Common myeloid progenitor, CD34-positive (primary cell): ENCODE results near the gene FEM1B.
"Not testable (repeated sequence)": the region's sequence is repeated elsewhere in the genome, so short reads cannot be mapped to it uniquely, and the experiment has no call there.

ENCODE experiments used
- CTCF ChIA-PET: fragments of 350-600 bp; sonication (Branson Sonifier 250); formaldehyde crosslinking; loops from one replicate; lab custom pipeline; 2021; ENCODE audit warnings: antibody characterized with exemption; lab: Charles Lee
- POLR2A ChIA-PET: fragments of 350-600 bp; sonication (Branson Sonifier 250); formaldehyde crosslinking; loops from one replicate; lab custom pipeline; 2021; ENCODE audit warnings: antibody characterized with exemption; lab: Charles Lee
- DNase-seq, 3 donors: peaks; one replicate each; pipeline versions ENCODE4 v3.0.0 to v3.0.0-alpha.2; 2013
- H3K27ac ChIP-seq, 2 experiments: 1 replicate in 1 of 2; 2 replicates in 1 of 2; pipeline ENCODE4 v1.7.0; 2013; ENCODE audit warnings: inconsistent platforms in 2 of 2, low read length in 2 of 2, mild to moderate bottlenecking in 2 of 2, low read depth in 1 of 2, moderate library complexity in 1 of 2; ENCODE audit not compliant: severe bottlenecking in 2 of 2, insufficient read depth in 1 of 2, poor library complexity in 1 of 2
- H3K27me3 ChIP-seq, 5 experiments: replicated peaks in 2 of 5; 1 replicate in 3 of 5; 2 replicates in 2 of 5; pipeline versions ENCODE4 v1.6.1 to v1.7.0; 2013; ENCODE audit warnings: low read length in 4 of 5, mild to moderate bottlenecking in 2 of 5, moderate library complexity in 2 of 5, inconsistent platforms in 1 of 5; ENCODE audit not compliant: insufficient read depth in 5 of 5, control insufficient read depth in 4 of 5
- H3K36me3 ChIP-seq, 4 experiments: 1 replicate in 2 of 4; 2 replicates in 2 of 4; pipeline versions ENCODE4 v1.6.1 to v1.7.0; 2013; ENCODE audit warnings: low read length in 3 of 4, control low read depth in 1 of 4, mild to moderate bottlenecking in 1 of 4; ENCODE audit not compliant: control insufficient read depth in 4 of 4, insufficient read depth in 4 of 4
- H3K4me1 ChIP-seq, 4 experiments: 1 replicate in 3 of 4; 2 replicates in 1 of 4; pipeline versions ENCODE4 v1.6.1 to v1.7.1; 2013; ENCODE audit warnings: low read length in 3 of 4, mild to moderate bottlenecking in 3 of 4, control low read depth in 1 of 4, inconsistent platforms in 1 of 4, moderate library complexity in 1 of 4; ENCODE audit not compliant: control insufficient read depth in 4 of 4, insufficient read depth in 4 of 4; ENCODE audit errors: control extremely low read depth in 1 of 4
- H3K4me3 ChIP-seq, 7 experiments: 1 replicate in 4 of 7; 2 replicates in 3 of 7; pipeline versions ENCODE4 v1.5.1 to v1.7.0; 2013; ENCODE audit warnings: mild to moderate bottlenecking in 7 of 7, low read length in 6 of 7, moderate library complexity in 6 of 7, inconsistent platforms in 2 of 7, low read depth in 2 of 7, control low read depth in 1 of 7; ENCODE audit not compliant: insufficient read depth in 4 of 7, control insufficient read depth in 1 of 7; ENCODE audit errors: extremely low read depth in 1 of 7
- H3K9me3 ChIP-seq, 5 experiments: 1 replicate in 4 of 5; 2 replicates in 1 of 5; pipeline versions ENCODE4 v1.6.1 to v1.7.1; 2013; ENCODE audit warnings: low read length in 4 of 5, mild to moderate bottlenecking in 2 of 5, inconsistent platforms in 1 of 5, low read depth in 1 of 5, moderate library complexity in 1 of 5; ENCODE audit not compliant: control insufficient read depth in 4 of 5, insufficient read depth in 2 of 5; ENCODE audit errors: control extremely low read depth in 1 of 5
- WGBS: methylation state at CpG from one replicate; pipeline ENCODE4 v1.1.5; 2013; ENCODE audit not compliant: insufficient coverage; 5-methylcytosine and 5-hydroxymethylcytosine counted together

FEM1B gene

GRCh38 chr15:68231102-68231818 lies 46.3 kb upstream of the FEM1B start:
- Histone ChIP-seq H3K4me1 (peaks cover 0 to 46% (median 25%) of the 10 kb centered on the region in 4 experiments), H3K9me3 (no peaks in the 10 kb centered on the region), H3K4me3 (no peak overlapping the region), H3K27ac (no peak overlapping the region), H3K27me3 (no peaks in the 10 kb centered on the region), H3K36me3 (no peaks in the 10 kb centered on the region)
- DNase-seq: no peak
- ChIA-PET CTCF (interaction anchor here (0.6 to 1.7 kb wide), 4 partner anchors 21 to 77 kb away, joined by 3 to 5 read pairs (median 4); no protein-coding TSS in a partner anchor), POLR2A (interaction anchor here (0.7 to 1.4 kb wide), 2 partner anchors 10 to 175 kb away, joined by 3 to 4 read pairs; no protein-coding TSS in a partner anchor)
- 96% methylated on average over 6 of the region's 9 CpGs for WGBS

- Histone ChIP-seq H3K9me3 (no peaks in the 10 kb centered on the region), H3K27me3 (no peaks in the 10 kb centered on the region), H3K4me1 (peaks cover 0 to 43% (median 25%) of the 10 kb centered on the region in 4 experiments), H3K4me3 (no peak overlapping the region), H3K36me3 (no peaks in the 10 kb centered on the region), H3K27ac (no peak overlapping the region)
- DNase-seq: no peak
- POLR2A ChIA-PET: interaction anchor here (0.6 to 1.4 kb wide), 2 partner anchors 9 to 110 kb away, joined by 3 to 4 read pairs; no protein-coding TSS in a partner anchor
- CTCF ChIA-PET: interaction anchor here (1.1 to 2.2 kb wide), 3 partner anchors 9 to 38 kb away, joined by 4 to 9 read pairs (median 4); no protein-coding TSS in a partner anchor
- 92% methylated on average over 6 of the region's 6 CpGs for WGBS
Measured at GRCh38 chr15:68232449-68232848, 45.1 kb upstream of the FEM1B start.

GRCh38 chr15:68232937-68233336 lies 44.6 kb upstream of the FEM1B start:
- ChIA-PET POLR2A (no interaction called here), CTCF (interaction anchor here (1.1 to 2.2 kb wide), 3 partner anchors 9 to 38 kb away, joined by 4 to 9 read pairs (median 4); no protein-coding TSS in a partner anchor)
- Histone ChIP-seq H3K9me3 (no peaks in the 10 kb centered on the region), H3K4me1 (peaks cover 0 to 39% (median 23%) of the 10 kb centered on the region in 4 experiments), H3K36me3 (no peaks in the 10 kb centered on the region), H3K4me3 (no peak overlapping the region), H3K27ac (no peak overlapping the region), H3K27me3 (no peaks in the 10 kb centered on the region)
- peak in 2 of 3 donors; percentile 80 to 86 for DNase-seq
- WGBS: 47% methylated on average over 3 of the region's 6 CpGs

- Histone ChIP-seq H3K36me3 (no peaks in the 10 kb centered on the region), H3K9me3 (no peaks in the 10 kb centered on the region), H3K4me1 (peaks cover 0 to 27% (median 13%) of the 10 kb centered on the region in 4 experiments), H3K27ac (no peak overlapping the region), H3K4me3 (no peak overlapping the region), H3K27me3 (no peaks in the 10 kb centered on the region)
- DNase-seq: no peak
- POLR2A ChIA-PET: no interaction called here
- CTCF ChIA-PET: interaction anchor here (1.0 to 2.2 kb wide), 2 partner anchors 17 to 18 kb away, joined by 3 to 9 read pairs; no protein-coding TSS in a partner anchor
- WGBS: 83% methylated on average over 4 of the region's 6 CpGs
Measured at GRCh38 chr15:68234060-68234459, 43.5 kb upstream of the FEM1B start.

- H3K4me3 ChIP-seq, H3K9me3 ChIP-seq, POLR2A ChIA-PET, H3K27me3 ChIP-seq, H3K36me3 ChIP-seq, H3K27ac ChIP-seq, DNase-seq: not testable (repeated sequence)
- CTCF ChIA-PET: interaction anchor here (1.0 to 2.9 kb wide), 3 partner anchors 15 to 18 kb away, joined by 3 to 10 read pairs (median 3); no protein-coding TSS in a partner anchor
- WGBS: 98% methylated on average over 6 of the region's 9 CpGs
- peaks cover 0 to 27% (median 11%) of the 10 kb centered on the region in 4 experiments for H3K4me1 ChIP-seq
Measured at GRCh38 chr15:68234520-68234919, 43.0 kb upstream of the FEM1B start.

- Histone ChIP-seq H3K4me3 (no peak overlapping the region), H3K27ac (no peak overlapping the region), H3K27me3 (no peaks in the 10 kb centered on the region), H3K9me3 (no peaks in the 10 kb centered on the region), H3K4me1 (peaks cover 0 to 24% (median 8%) of the 10 kb centered on the region in 4 experiments), H3K36me3 (no peaks in the 10 kb centered on the region)
- DNase-seq: no peak
- ChIA-PET POLR2A (no interaction called here), CTCF (interaction anchor here (1.1 to 2.9 kb wide), 3 partner anchors 8 to 18 kb away, joined by 3 to 10 read pairs (median 4); no protein-coding TSS in a partner anchor)
- 90% methylated on average over 2 of the region's 4 CpGs for WGBS
Measured at GRCh38 chr15:68235022-68235421, 42.5 kb upstream of the FEM1B start.

- Histone ChIP-seq H3K4me3 (no peak overlapping the region), H3K27me3 (no peaks in the 10 kb centered on the region), H3K4me1 (peaks cover 0 to 2% (median 0%) of the 10 kb centered on the region in 4 experiments), H3K36me3 (no peaks in the 10 kb centered on the region), H3K27ac (no peak overlapping the region), H3K9me3 (peaks cover 0 to 9% (median under 1%) of the 10 kb centered on the region in 5 experiments)
- ChIA-PET POLR2A (no interaction called here), CTCF (interaction anchor here (1.0 kb wide), 1 partner anchor 12 kb away, joined by 3 read pairs; no protein-coding TSS in a partner anchor)
- DNase-seq: no peak
Measured at GRCh38 chr15:68239025-68239424, 38.5 kb upstream of the FEM1B start.
